IPS-15b (cell line): ENCODE results near the gene CDH5.
"Not testable (repeated sequence)": the region's sequence is repeated elsewhere in the genome, so short reads cannot be mapped to it uniquely, and the experiment has no call there.

ENCODE experiments used
- H3K27me3 ChIP-seq: one replicate; pipeline ENCODE4 v1.6.1; 2013; ENCODE audit warnings: low read length; ENCODE audit not compliant: control insufficient read depth, insufficient read depth
- H3K36me3 ChIP-seq: one replicate; pipeline ENCODE4 v1.6.1; 2013; ENCODE audit warnings: low read length; ENCODE audit not compliant: control insufficient read depth, insufficient read depth
- H3K4me1 ChIP-seq: one replicate; pipeline ENCODE4 v1.6.1; 2013; ENCODE audit warnings: mild to moderate bottlenecking, low read length; ENCODE audit not compliant: control insufficient read depth, insufficient read depth
- H3K4me3 ChIP-seq: one replicate; pipeline ENCODE4 v1.5.1; 2013; ENCODE audit warnings: low read depth, low read length
- H3K9ac ChIP-seq: one replicate; pipeline ENCODE4 v1.6.1; 2013; ENCODE audit warnings: low read depth, mild to moderate bottlenecking, low read length
- H3K9me3 ChIP-seq: one replicate; pipeline ENCODE4 v1.6.1; 2013; ENCODE audit warnings: mild to moderate bottlenecking, low read length; ENCODE audit not compliant: control insufficient read depth, insufficient read depth

The CDH5 gene

DNA sequence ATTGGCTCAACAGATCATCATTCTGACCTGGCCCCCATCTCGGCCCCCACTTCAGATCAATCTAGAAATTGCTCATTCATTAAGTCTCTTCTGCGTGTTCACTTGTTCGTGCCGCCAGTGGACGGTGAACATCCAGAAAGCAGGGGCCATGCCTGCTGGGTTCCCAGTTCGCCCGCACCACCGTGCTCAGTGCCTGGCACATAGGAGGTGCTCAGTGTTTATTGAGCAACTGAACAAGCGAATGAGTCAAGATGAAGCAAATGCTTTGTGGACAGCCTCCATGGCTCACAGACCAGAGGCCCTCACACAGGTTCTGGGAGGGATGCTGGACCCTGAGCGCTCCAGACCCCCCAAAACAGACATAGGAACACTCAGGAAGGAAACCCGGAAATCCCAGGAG, 74.5 kb downstream of the CDH5 start:
- no peak overlapping the region for H3K9ac ChIP-seq
- no peaks in the 10 kb centered on the region for H3K36me3 ChIP-seq
- H3K27me3 ChIP-seq = no peaks in the 10 kb centered on the region
- no peaks in the 10 kb centered on the region for H3K9me3 ChIP-seq
- H3K4me1 ChIP-seq = no peaks in the 10 kb centered on the region
- no peak overlapping the region for H3K4me3 ChIP-seq

- no peak overlapping the region for H3K9ac ChIP-seq
- no peaks in the 10 kb centered on the region for H3K36me3 ChIP-seq
- no peaks in the 10 kb centered on the region for H3K27me3 ChIP-seq
- H3K4me3 ChIP-seq = no peak overlapping the region
- no peaks in the 10 kb centered on the region for H3K9me3 ChIP-seq
- H3K4me1 ChIP-seq = no peaks in the 10 kb centered on the region
These were observed 75.3 kb downstream of the CDH5 start for GRCh38 chr16:66441586-66442375.

DNA sequence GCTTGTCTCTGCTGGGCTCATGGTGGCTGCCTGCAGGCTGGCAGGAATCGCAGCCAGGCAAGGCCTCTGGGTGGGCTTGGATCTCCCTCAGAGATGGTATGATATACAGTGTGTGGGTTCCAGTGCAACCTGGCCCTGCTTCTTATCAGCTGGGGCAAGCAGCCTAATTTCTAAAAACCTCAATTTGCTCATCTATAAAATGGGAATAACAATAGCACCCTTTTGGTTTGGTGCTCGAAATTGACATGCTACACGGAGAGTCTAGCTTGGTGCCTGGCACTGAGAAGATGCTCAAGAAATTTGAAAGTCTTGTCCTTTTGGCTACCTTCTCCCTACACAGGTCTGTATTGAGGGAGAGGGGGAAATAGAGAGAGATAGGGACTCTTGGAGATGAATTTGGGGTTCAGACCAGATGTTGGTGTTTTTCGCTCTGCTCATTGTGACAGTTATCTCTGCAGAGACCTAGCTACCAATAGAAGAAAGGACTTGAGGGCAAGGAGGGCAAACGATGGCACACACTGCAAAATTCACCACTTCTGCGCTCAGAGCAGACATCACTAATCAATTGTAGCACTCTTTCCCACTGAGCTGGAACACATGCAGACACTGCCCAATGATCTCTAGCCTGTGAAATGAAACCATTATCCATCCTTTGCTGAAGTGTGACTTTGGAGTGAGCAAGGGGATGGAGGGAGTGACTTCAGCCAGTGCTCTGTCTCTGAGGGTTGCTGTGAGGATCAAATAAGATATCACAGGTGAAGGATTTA, 76.2 kb downstream of the CDH5 start:
- H3K27me3 ChIP-seq = no peaks in the 10 kb centered on the region
- no peaks in the 10 kb centered on the region for H3K9me3 ChIP-seq
- no peak overlapping the region for H3K4me3 ChIP-seq
- H3K9ac ChIP-seq = no peak overlapping the region
- H3K4me1 ChIP-seq = no peaks in the 10 kb centered on the region
- H3K36me3 ChIP-seq = no peaks in the 10 kb centered on the region

- Histone ChIP-seq H3K4me1 (no peaks in the 10 kb centered on the region), H3K9ac (no peak overlapping the region), H3K36me3 (no peaks in the 10 kb centered on the region), H3K27me3 (no peaks in the 10 kb centered on the region), H3K9me3 (no peaks in the 10 kb centered on the region), H3K4me3 (no peak overlapping the region)
These were observed 76.8 kb downstream of the CDH5 start for GRCh38 chr16:66443269-66443652.

DNA sequence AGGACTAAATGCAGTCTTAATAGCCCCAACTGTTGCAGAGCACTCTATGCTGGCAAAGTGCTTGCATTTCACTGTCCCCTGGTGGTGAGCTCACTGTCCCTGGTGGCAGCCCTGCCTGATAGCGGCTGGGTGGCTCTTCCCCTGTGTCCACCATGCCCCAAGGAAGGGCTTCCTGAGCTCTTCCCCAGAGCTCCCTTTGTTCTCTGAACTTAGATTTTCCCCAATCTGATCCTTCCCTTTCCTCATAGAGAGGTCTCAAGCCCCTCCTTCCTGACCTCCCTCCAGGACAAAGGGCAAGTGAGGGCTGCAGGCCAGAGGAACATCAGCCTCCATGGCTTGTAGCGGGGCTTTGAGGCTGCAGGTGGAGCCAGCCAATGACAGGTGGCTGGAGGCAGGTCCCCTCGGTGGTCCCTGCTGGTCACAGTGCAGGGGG, 77.6 kb downstream of the CDH5 start:
- Histone ChIP-seq H3K36me3 (no peaks in the 10 kb centered on the region), H3K9ac (no peak overlapping the region), H3K4me1 (no peaks in the 10 kb centered on the region), H3K27me3 (no peaks in the 10 kb centered on the region), H3K4me3 (no peak overlapping the region), H3K9me3 (no peaks in the 10 kb centered on the region)

- Histone ChIP-seq H3K4me3 (no peak overlapping the region), H3K9ac (no peak overlapping the region), H3K36me3 (no peaks in the 10 kb centered on the region), H3K4me1 (no peaks in the 10 kb centered on the region), H3K9me3 (no peaks in the 10 kb centered on the region), H3K27me3 (no peaks in the 10 kb centered on the region)
These were observed 80.2 kb downstream of the CDH5 start for GRCh38 chr16:66446737-66447136.

- no peaks in the 10 kb centered on the region for H3K4me1 ChIP-seq
- no peaks in the 10 kb centered on the region for H3K27me3 ChIP-seq
These were observed 81.0 kb downstream of the CDH5 start for GRCh38 chr16:66447491-66447890.

DNA sequence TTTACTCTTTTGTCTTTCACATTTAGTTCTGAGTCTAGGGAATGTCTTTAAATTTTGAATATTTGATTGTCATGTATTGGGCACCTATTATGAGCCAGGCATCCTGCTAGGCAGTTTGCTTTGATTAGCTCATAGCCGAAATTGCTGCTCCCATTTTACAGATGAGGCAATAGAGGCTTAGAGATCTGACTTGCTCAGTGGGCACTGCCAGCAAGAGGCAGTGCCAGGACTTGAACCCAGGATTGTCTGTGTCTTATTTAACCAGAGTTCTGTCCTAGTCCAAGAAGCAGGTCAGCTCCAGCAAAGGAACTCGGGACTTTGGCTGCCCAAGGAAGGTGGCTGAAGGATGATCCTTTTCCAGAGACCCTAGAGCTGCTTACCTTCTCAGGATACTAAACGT, 85.1 kb downstream of the CDH5 start:
- Histone ChIP-seq H3K4me1 (no peaks in the 10 kb centered on the region), H3K27me3 (no peaks in the 10 kb centered on the region), H3K9me3 (no peaks in the 10 kb centered on the region), H3K9ac (no peak overlapping the region), H3K4me3 (no peak overlapping the region), H3K36me3 (no peaks in the 10 kb centered on the region)

More at GRCh38 chr16:66447491-66447890, 81.0 kb downstream of the CDH5 start:
- H3K4me3 ChIP-seq = no peak overlapping the region
- no peaks in the 10 kb centered on the region for H3K36me3 ChIP-seq
- no peak overlapping the region for H3K9ac ChIP-seq
- no peaks in the 10 kb centered on the region for H3K9me3 ChIP-seq

- H3K9me3 ChIP-seq = not testable (repeated sequence)
These were observed 86.7 kb downstream of the CDH5 start for GRCh38 chr16:66453230-66453629.

More at GRCh38 chr16:66453230-66453629, 86.7 kb downstream of the CDH5 start:
- not testable (repeated sequence) for H3K4me1 ChIP-seq, H3K4me3 ChIP-seq, H3K27me3 ChIP-seq, H3K9ac ChIP-seq, H3K36me3 ChIP-seq
